ENCODE results near the gene PTPRU.
"Not testable (repeated sequence)": the region's sequence is repeated elsewhere in the genome, so short reads cannot be mapped to it uniquely, and the experiment has no call there.

Gene PTPRU

DNA sequence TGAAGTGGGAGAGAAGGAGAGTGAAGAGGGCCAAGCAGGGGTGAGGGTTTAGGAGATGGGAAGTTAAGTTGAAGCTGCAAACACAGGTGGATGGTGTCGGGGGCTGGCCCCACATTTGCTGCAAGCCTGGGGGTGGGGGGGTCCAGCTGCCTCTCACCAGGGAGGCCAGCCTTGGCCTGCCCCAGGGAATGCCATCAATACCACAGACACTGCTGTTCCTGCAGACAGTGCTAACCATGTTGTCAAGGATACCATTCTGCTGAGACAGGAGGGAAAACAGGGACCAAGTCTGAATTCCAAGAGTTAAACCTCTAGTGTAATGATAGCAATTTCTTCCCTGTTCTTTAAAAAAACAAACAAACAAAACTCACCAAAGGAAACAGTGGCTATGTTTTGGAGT lies 13.6 kb upstream of the PTPRU start:
- no peak for DNase-seq

DNA sequence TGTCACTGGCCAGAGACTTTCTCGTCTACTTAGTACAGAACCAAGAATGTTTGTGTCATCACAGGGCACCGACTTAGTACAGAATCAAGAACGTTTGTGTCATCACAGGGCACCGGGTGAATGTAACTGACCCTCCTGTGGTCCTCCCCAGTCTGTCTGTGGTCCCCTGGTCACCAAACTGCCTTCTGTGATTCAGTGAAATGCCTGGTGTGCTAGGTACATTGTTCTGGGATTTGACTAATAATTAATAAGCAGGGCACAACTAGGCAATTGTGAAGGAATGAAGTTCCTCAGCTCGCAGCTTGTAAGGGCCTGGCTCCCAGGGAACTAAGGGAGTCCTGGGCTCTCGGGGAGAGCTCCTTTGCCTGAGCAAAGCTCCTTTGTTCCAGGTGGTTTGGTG lies 12.8 kb upstream of the PTPRU start:
- no peak for DNase-seq

GRCh38 chr1:29224356-29224837 lies 11.9 kb upstream of the PTPRU start:
- no peak for DNase-seq

GRCh38 chr1:29225361-29225760 lies 11.0 kb upstream of the PTPRU start:
- DNase-seq = no peak

GRCh38 chr1:29227511-29227910 lies 8.8 kb upstream of the PTPRU start:
- no peak for DNase-seq

DNA sequence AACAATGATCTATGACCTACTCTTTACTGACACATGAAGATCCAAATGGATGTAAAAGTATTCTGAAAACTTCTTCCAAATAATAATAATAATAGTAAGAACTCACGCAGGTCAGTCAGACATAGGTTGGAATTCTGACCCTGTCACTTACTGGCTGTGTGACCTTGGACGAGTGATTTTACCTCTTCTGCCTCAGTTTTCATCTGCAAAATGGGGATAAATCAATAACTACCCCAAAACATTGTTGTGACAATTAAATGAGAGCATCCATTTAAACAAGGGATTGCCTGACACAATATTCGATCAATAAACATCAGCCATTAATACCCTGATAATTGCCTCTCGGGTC lies 6.1 kb upstream of the PTPRU start:
- no peak for DNase-seq

DNA sequence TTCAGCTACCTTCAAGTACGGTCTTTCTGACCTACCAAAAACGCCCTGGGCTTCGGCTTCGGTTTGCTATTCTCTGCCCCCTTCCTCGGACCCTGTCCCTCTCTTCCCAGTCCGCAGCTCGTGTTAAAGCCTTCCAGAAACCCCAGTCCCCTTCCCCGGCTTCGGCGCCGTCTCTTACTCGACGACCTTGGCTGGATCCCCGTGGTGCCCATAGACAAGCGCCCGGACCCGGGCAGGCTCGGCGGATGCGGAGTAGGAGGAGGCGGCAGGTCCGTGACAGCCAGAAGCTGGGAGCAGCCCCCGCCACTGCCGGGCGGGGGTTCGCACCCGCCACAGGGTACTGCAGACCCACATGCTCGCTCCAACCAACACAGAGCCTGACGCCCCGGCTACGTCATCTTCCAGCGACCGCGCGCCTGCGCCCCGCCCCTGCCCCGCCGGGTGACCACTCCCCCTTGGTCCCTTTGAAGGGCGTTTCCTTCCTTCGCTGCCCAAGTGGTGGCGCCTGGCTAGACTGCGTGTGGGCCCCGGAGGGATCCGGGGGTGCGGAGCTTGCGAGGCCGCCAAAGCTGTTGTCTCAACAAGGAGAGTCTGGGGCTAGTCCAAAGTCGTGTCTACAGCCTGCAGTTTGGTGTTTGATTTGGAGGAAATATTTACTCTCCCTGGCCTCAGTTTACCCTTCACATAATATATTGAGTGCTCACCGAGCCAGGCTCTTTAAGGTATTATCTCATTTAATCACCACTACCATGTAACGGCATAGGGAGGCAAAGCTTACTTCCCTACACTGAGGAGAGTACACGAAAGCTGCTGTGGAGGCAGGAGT lies 5.6 kb upstream of the PTPRU start, which contains the start of gene MECR:
TSS of gene MECR (minus strand) at position 382 of the 826 bp plus-strand sequence. CDS start at position 354, 28 bp downstream.
- DNase-seq = peak; percentile 97

GRCh38 chr1:29232387-29232786 lies 3.9 kb upstream of the PTPRU start:
- DNase-seq = no peak

- no peak for DNase-seq
Observed at GRCh38 chr1:29233693-29234092, 2.6 kb upstream of the PTPRU start.

DNA sequence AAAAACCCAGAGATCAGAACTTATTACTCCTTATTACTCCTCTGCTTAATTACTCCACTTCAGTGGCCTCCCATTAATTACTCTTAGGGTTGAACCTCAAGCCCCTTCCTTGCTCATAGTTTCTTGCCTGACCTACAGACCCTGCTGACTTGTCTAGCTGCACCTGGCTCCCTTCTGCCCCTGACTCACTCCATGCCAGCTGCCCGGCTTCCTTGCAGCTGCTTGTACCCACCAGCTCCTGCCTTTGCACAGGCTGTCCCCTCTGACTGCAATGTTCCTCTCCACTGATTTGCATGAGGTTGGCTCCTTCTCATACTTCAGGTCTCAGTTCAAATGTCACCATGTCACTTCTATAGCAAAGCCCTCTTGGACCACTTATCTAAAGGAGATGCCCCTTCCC lies 1.9 kb upstream of the PTPRU start:
- no peak for DNase-seq

- DNase-seq = not testable (repeated sequence)
Observed at GRCh38 chr1:29234881-29235280, 1.4 kb upstream of the PTPRU start.

GRCh38 chr1:29236712-29237128 lies 398 bp downstream of the PTPRU start:
- peak; percentile 74 for DNase-seq

DNA sequence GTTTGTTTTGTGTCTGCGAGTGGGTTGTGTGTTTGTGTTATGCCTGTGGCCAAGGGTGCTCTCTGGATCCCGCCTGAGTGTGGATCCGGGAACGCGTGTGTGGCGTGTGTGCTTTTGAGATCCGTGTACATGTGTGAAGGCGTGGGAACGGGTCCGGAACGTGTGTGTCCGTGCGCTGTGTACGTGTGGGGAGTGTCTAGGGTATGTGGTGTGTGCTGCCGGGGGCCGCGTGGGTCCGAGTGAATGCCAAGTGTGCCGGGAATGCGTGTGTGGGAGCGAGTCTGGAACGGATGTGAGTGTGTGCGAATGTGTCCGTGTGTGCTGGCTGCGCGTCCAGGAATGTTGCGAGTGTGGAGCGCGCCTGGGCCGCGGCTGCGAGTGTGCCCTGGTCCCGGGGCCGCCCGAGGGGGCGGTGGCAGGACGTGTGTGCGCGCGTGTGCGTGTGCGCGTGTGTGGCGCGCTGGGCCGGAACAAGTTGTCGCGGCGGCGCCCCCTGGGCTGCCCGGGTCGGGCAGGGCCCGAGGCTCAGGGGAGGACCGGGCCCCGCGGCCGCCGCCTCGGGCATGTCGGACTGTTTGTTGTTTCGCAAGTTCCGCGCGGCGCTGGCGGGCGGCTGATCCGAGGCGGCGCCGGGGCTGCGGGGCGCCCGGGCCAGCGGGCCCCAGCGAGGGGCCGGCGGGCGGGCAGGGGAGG lies 953 bp downstream of the PTPRU start:
- peak; percentile 81 for DNase-seq

- DNase-seq = peak; percentile 86
Observed at GRCh38 chr1:29237852-29238619, 1.7 kb downstream of the PTPRU start.

DNA sequence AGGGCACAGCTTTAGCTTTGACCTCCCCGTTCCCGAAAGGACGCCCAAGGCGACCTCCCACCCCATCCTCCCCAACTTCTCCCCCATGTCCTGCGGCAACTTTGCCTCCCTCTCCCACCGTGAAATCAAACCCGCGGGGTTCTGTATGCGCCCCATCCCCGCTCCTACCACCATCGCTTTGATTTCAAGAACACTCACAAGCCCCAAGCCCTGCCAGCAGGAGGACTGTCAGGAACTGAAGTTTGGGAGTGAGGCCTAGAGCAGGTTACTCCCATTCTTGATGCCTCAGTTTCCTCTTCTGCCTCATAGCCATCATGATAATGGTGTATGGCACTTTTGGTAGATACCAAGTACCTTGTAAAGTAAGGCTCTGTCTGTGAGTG lies 2.3 kb downstream of the PTPRU start:
- no peak for DNase-seq

DNA sequence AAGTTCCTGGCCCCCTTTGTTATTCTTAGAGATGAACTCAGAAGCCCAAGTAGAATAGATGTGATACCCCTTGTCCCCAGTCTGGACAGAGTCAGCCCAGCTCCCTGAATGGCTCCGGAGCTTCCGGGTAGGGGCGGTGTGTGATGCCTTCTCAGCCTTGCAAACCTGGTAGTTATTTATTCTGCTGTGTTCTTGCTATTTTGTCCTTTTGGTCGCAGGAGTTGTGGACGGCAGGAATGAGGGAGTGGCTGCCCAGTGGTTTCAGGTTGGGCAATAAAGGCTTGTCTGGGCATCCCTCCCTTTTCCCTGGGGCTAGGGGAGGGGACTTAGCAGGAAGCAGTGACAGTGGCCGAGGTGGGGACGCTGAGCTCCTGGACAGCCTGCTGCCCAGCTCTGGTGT lies 2.8 kb downstream of the PTPRU start:
- no peak for DNase-seq

GRCh38 chr1:29240400-29240837 lies 4.1 kb downstream of the PTPRU start:
- peak; percentile 70 for DNase-seq

DNA sequence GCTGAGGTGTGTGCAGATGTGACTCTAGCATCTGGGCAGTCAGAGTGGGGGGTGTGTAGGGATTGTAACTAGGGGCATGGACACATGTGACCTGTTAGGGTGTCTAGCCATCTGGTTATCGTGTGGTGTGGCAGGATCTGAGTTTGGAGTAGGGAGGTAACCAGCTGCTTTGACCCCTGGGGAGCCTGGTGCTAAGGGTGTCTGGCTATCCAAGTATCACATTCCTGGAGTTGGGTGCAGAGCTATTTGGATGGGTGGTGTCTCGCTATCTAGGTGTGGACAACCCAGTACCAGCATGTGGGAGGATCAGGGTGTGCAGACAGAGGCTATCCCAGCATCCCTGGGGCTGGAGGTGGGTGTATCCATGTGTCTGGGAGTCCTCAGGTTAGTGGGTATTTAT lies 4.7 kb downstream of the PTPRU start:
- DNase-seq = no peak

DNA sequence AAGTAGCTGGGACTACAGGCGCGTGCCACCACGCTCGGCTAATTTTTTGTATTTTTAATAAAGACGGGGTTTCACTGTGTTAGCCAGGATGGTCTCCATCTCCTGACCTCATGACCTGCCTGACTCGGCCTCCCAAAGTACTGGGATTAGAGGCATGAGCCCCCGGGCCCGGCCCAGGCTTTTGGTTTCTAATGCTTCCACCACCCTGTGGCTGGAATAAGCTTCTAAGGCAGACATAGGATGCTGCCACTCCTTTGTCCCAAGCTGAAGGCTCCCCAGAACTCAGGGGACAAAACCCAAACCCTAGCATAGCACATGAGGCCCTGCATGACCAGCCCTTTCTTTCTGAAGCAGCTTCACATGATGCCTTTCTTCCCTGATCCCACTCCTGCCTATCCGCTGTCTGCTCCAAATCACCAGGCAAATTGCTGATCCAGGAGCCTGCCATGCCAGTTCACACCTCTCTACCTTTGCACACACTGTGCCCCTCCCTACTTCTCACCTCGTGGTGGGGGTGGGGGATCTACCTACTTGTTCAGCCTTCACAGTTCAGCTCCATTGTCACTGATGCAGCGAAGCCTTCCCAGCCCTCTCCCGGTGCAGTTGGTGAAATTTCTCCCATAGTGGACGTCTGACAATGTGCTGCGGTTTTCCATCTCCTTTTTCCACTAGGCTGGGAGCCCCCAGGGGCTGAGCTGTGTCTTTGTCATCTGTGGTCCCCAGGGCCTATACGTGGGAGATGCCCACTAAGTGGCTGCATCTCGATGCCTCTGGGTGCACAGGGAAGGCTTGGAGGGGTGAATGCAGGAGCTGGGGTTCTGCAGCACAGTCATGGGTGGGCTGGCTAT lies 6.9 kb downstream of the PTPRU start:
- no peak for DNase-seq

GRCh38 chr1:29243871-29244200 lies 7.5 kb downstream of the PTPRU start:
- DNase-seq = no peak

DNA sequence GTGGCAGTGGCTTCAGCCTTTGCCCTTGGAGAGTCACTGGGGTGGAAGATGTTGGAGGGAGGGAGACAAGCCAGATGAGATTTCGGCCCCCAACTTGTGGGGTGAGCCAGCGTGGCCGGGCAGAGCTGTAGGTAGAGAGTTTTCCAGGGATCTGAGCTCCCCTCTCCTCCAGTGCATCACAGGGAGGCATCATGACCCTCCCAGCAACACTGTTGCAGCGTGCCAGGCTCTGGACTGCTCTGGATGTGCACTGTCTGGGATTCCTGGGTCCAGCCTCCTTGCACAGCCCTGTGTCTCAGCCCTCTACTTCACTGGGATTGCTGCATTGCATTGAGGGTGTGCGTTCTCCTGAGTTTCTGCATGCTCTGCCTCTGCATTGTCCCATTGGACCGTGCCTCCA lies 8.9 kb downstream of the PTPRU start:
- DNase-seq = no peak

DNA sequence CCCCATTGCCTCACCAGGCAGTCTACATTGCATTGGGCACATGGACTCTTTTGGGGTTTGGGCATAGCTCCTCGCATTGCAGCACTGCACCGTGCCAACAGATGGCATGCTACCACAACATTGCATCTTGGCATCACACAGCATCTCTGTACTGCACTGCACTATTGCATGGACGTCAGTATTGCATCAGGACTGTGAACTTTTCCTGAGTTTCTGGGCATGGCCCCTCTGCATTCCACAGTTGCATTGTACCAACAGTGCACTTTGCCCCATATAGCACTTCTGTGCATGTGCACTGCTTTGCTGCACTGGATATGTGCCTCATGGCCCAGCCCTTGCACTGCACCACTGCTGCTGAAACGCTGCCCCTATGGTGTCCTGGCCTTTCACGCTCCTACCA lies 9.6 kb downstream of the PTPRU start:
- peak; percentile 42 for DNase-seq

DNA sequence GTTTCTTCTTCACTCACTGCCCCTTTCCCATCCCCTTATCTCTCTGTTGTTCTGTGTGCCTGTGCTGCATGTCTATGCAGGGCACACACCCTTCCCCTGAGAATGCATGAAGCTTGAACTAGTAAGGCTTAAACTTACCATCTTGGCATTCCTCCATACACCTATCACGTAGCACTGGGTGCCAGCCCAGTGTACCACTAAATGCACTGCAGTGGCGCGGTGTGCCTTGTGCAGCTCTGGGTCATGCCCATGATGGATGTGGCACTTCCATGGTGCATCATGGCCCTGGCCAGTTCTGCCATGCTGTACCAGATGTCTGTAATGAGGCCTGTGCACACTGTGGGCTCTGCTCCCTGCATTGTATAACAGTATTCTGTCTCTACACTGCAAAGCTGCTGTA lies 10.7 kb downstream of the PTPRU start:
- no peak for DNase-seq

All from retina (tissue), 1 donor.